Effector memory CD4-positive, alpha-beta T cell (primary cell): ENCODE results near the gene ZKSCAN5.
"Not testable (repeated sequence)": the region's sequence is repeated elsewhere in the genome, so short reads cannot be mapped to it uniquely, and the experiment has no call there.

Experiments used
- DNase-seq, 3 donors: peaks; one replicate each; pipeline ENCODE4 v3.0.0-alpha.2; 2020
- H3K27ac ChIP-seq: 2 replicates; pipeline ENCODE4 v1.7.0; 2013; ENCODE audit warnings: mild to moderate bottlenecking, low read length, moderate library complexity; ENCODE audit not compliant: insufficient read depth, poor library complexity, severe bottlenecking
- H3K27me3 ChIP-seq: replicated peaks from 2 replicates; pipeline ENCODE4 v1.7.0; 2013; ENCODE audit warnings: mild to moderate bottlenecking, low read length; ENCODE audit not compliant: insufficient read depth, control insufficient read depth, poor library complexity, severe bottlenecking
- H3K36me3 ChIP-seq: 2 replicates; pipeline ENCODE4 v1.7.0; 2013; ENCODE audit warnings: mild to moderate bottlenecking, low read length, moderate library complexity; ENCODE audit not compliant: control insufficient read depth, insufficient read depth
- H3K4me1 ChIP-seq: 2 replicates; pipeline ENCODE4 v1.7.0; 2013; ENCODE audit warnings: low read length, mild to moderate bottlenecking; ENCODE audit not compliant: control insufficient read depth, insufficient read depth, poor library complexity, severe bottlenecking
- H3K4me3 ChIP-seq: 2 replicates; pipeline ENCODE4 v1.7.0; 2013; ENCODE audit warnings: low read length, low read depth, mild to moderate bottlenecking; ENCODE audit not compliant: insufficient read depth, poor library complexity, severe bottlenecking
- H3K9me3 ChIP-seq: 2 replicates; pipeline ENCODE4 v1.7.0; 2013; ENCODE audit warnings: mild to moderate bottlenecking, low read length, moderate library complexity; ENCODE audit not compliant: control insufficient read depth

ZKSCAN5 gene

GRCh38 chr7:99579956-99580777, 75.7 kb downstream of the ZKSCAN5 start:
- H3K4me1 ChIP-seq = peaks cover 11% of the 10 kb centered on the region
- peak overlapping the region; percentile 67 for H3K4me3 ChIP-seq

GRCh38 chr7:99580778-99581332, 76.4 kb downstream of the ZKSCAN5 start:
- DNase-seq, H3K36me3 ChIP-seq, H3K27me3 ChIP-seq, H3K9me3 ChIP-seq: not testable (repeated sequence)
- Histone ChIP-seq H3K27ac (peak overlapping the region; percentile 38), H3K4me3 (peak overlapping the region; percentile 67), H3K4me1 (peaks cover 11% of the 10 kb centered on the region)

More at GRCh38 chr7:99579956-99580777, 75.7 kb downstream of the ZKSCAN5 start:
- peak overlapping the region; percentile 38 for H3K27ac ChIP-seq
- no peaks in the 10 kb centered on the region for H3K27me3 ChIP-seq
- DNase-seq = peak in 2 of 3 donors; percentile 22 to 27
- H3K9me3 ChIP-seq = no peaks in the 10 kb centered on the region
- no peaks in the 10 kb centered on the region for H3K36me3 ChIP-seq
